SK-MEL-5 (cell line): ENCODE results near the gene CDADC1. TPM values are rescaled to one million over a fixed set of nuclear protein-coding genes. Genes with fewer than 3 reads are reported as not detected.
A peak's percentile ranks its signal among the peaks of the same experiment; 100 is the strongest.
"Not testable (repeated sequence)": the region's sequence is repeated elsewhere in the genome, so short reads cannot be mapped to it uniquely, and the experiment has no call there.

Source experiments
- DNase-seq: peaks from one replicate; pipeline ENCODE4 v3.0.0-alpha.2; 2016; ENCODE audit warnings: low read depth, low spot score
- in situ Hi-C: cut with HindIII; loops from 2 replicates; pipeline ENCODE4 v1.10.0; 2016; ENCODE audit warnings: low sequenced_read_pairs, high pct_unique_total_duplicates, low pct_unique_long_range_greater_than_20kb
- total RNA-seq: library from RNA; depleted of rRNA; stranded (reverse); fragments of >200 nt; shearing (Covaris generic); gene quantifications from 2 replicates; pipeline ENCODE4 v1.2.3, GENCODE V29; 2014

Gene CDADC1
- total RNA-seq, 1 experiment from 2014 or later, result 4.9 TPM

GRCh38 chr13:49271264-49271663 lies 23.5 kb downstream of the CDADC1 start:
- in situ Hi-C loops, result no loop called here
- DNase-seq, result no peak

GRCh38 chr13:49272296-49272695 lies 24.6 kb downstream of the CDADC1 start:
- in situ Hi-C loops, result no loop called here
- DNase-seq, result peak; percentile 47

GRCh38 chr13:49278211-49278610 lies 30.5 kb downstream of the CDADC1 start:
- in situ Hi-C loops, result no loop called here
- DNase-seq, result no peak

GRCh38 chr13:49279112-49279511 lies 31.4 kb downstream of the CDADC1 start:
- DNase-seq, result no peak
- in situ Hi-C loops, result no loop called here

GRCh38 chr13:49279885-49280284 lies 32.2 kb downstream of the CDADC1 start:
- in situ Hi-C loops, result no loop called here
- no peak for DNase-seq

- in situ Hi-C loops, result no loop called here
- no peak for DNase-seq
Observed at GRCh38 chr13:49287995-49288394, 40.3 kb downstream of the CDADC1 start.

GRCh38 chr13:49288458-49288857 lies 40.7 kb downstream of the CDADC1 start:
- in situ Hi-C loops, result no loop called here
- no peak for DNase-seq

- in situ Hi-C loops, result no loop called here
- peak; percentile 55 for DNase-seq
Observed at GRCh38 chr13:49292742-49293486, 45.2 kb downstream of the CDADC1 start.

GRCh38 chr13:49294723-49295122 lies 47.0 kb downstream of the CDADC1 start:
- in situ Hi-C loops, DNase-seq: not testable (repeated sequence)

GRCh38 chr13:49295244-49295643 lies 47.5 kb downstream of the CDADC1 start:
- no peak for DNase-seq
- in situ Hi-C loops, result no loop called here

- no peak for DNase-seq
- in situ Hi-C loops, result no loop called here
Observed at GRCh38 chr13:49296659-49297058, 48.9 kb downstream of the CDADC1 start.

- in situ Hi-C loops, result no loop called here
- no peak for DNase-seq
Observed at GRCh38 chr13:49297338-49297737, 49.6 kb downstream of the CDADC1 start.

- in situ Hi-C loops, result no loop called here
- DNase-seq, result no peak
Observed at GRCh38 chr13:49298416-49298815, 50.7 kb downstream of the CDADC1 start.

GRCh38 chr13:49298903-49299605 lies 51.3 kb downstream of the CDADC1 start:
- in situ Hi-C loops, result no loop called here

GRCh38 chr13:49300276-49300675 lies 52.6 kb downstream of the CDADC1 start:
- DNase-seq, result no peak
- in situ Hi-C loops, result no loop called here

More at GRCh38 chr13:49298903-49299605, 51.3 kb downstream of the CDADC1 start:
- peak; percentile 98 for DNase-seq

- peak; percentile 84 for DNase-seq
- in situ Hi-C loops, result no loop called here
Observed at GRCh38 chr13:49300739-49301589, 53.2 kb downstream of the CDADC1 start.

- no peak for DNase-seq
- in situ Hi-C loops, result no loop called here
Observed at GRCh38 chr13:49302222-49302621, 54.5 kb downstream of the CDADC1 start.

- in situ Hi-C loops, result no loop called here
- no peak for DNase-seq
Observed at GRCh38 chr13:49302817-49303216, 55.1 kb downstream of the CDADC1 start.
